ENCODE results near the gene PIGS. TPM values are rescaled to one million over a fixed set of nuclear protein-coding genes. Genes with fewer than 3 reads are reported as not detected.
A peak's percentile ranks its signal among the peaks of the same experiment; 100 is the strongest.

Gene PIGS
- total and polyA plus RNA-seq, 9 of the 15 experiments (the other 6 are each of a cell fraction or from before 2014, with no cell fraction given) = 47.5 to 138 (median 57.6) TPM

- H2AFZ ChIP-seq (ENCODE audit: low read depth, low read length) = no peak overlapping the region
- no peaks in the 10 kb centered on the region for H3K4me1 ChIP-seq (replicated peaks in 1 of 2; ENCODE audit: control insufficient read depth in 2 of 2, insufficient read depth in 2 of 2, low read length in 2 of 2)
- H4K20me1 ChIP-seq (replicated peaks; ENCODE audit: control insufficient read depth, insufficient read depth, low read length) = 0 out of 2 replicates have a peak, but pooled peaks cover 8% of the 10 kb centered on the region
- H3K36me3 ChIP-seq (ENCODE audit: control insufficient read depth, insufficient read depth, low read length) = peaks cover 98% of the 10 kb centered on the region
- H3K9me1 ChIP-seq (ENCODE audit: control insufficient read depth, insufficient read depth, low read length) = no peaks in the 10 kb centered on the region
- ATAC-seq (no peak), DNase-seq (ENCODE audit: extremely low read depth in 1 of 4, low spot score in 3 of 4) (no peak), FAIRE-seq (no peak)
- BruUV-seq (replicated peaks) = no TSS peak
- no peaks in the 10 kb centered on the region for H3K27me3 ChIP-seq (ENCODE audit: control insufficient read depth in 2 of 2, insufficient read depth in 2 of 2, low read length in 2 of 2)
- no peak overlapping the region for H3K9ac ChIP-seq (ENCODE audit: insufficient read depth in 1 of 2, low read depth in 2 of 2, low read length in 2 of 2)
- CTCF ChIA-PET (ENCODE audit: low intra/inter-chr PET ratio) = interaction anchor here (0.6 kb wide), 1 partner anchor 297 kb away, joined by 3 read pairs; no protein-coding TSS in a partner anchor
- 94% methylated on average over 4 of the region's 4 CpGs for WGBS (ENCODE audit: insufficient coverage, low coverage, missing lambda C conversion rate)
- in situ Hi-C loops (cut with MboI) (no loop called here), intact Hi-C loops (cut with micrococcal nuclease) (no loop called here)
- POLR2A ChIA-PET = interaction anchor here (0.5 to 1.9 kb wide), 4 partner anchors 20 to 107 kb away, joined by 3 to 5 read pairs (median 4); no protein-coding TSS in a partner anchor
- TF ChIP-seq PHB2 (IDR thresholded peaks at IDR 0.05; ENCODE audit: low read depth) = no peak
- no peak overlapping the region for H3K4me3 ChIP-seq
- H3K9me3 ChIP-seq (replicated peaks; ENCODE audit: control insufficient read depth, insufficient read depth, low read depth, low read length) = no peaks in the 10 kb centered on the region
- no peaks in the 10 kb centered on the region for H3K79me2 ChIP-seq (ENCODE audit: control insufficient read depth, insufficient read depth, low read length)
- no peak overlapping the region for H3K4me2 ChIP-seq (ENCODE audit: insufficient read depth, low read length)
- no peak overlapping the region for H3K27ac ChIP-seq (ENCODE audit: extremely low read depth, low read depth, low read length)
Measured at GRCh38 chr17:28615260-28615940, 44.1 kb upstream of the PIGS start.

GRCh38 chr17:28613931-28614381 is 42.6 kb upstream of the PIGS start, which contains the start of gene RSKR:
Gene RSKR (minus strand): TSS chr17:28614185. CDS start chr17:28614161, 24 bp downstream.
- in situ Hi-C loops (cut with MboI) = no loop called here
- Histone ChIP-seq H3K9ac (ENCODE audit: insufficient read depth in 1 of 2, low read depth in 2 of 2, low read length in 2 of 2) (peak within 1 kb of the TSS in 1 of 2 experiments; percentile 4; a peak in 1 of 4 replicates), H3K9me1 (ENCODE audit: control insufficient read depth, insufficient read depth, low read length) (no peaks in the 10 kb centered on the region), H3K4me1 (replicated peaks in 1 of 2; ENCODE audit: control insufficient read depth in 2 of 2, insufficient read depth in 2 of 2, low read length in 2 of 2) (no peaks in the 10 kb centered on the region), H3K79me2 (ENCODE audit: control insufficient read depth, insufficient read depth, low read length) (no peaks in the 10 kb centered on the region), H3K36me3 (ENCODE audit: control insufficient read depth, insufficient read depth, low read length) (peaks cover 97% of the 10 kb centered on the region), H4K20me1 (replicated peaks; ENCODE audit: control insufficient read depth, insufficient read depth, low read length) (0 out of 2 replicates have a peak, but pooled peaks cover 8% of the 10 kb centered on the region), H3K27me3 (ENCODE audit: control insufficient read depth in 2 of 2, insufficient read depth in 2 of 2, low read length in 2 of 2) (no peaks in the 10 kb centered on the region), H2AFZ (ENCODE audit: low read depth, low read length) (no peak within 1 kb of the TSS), H3K4me2 (ENCODE audit: insufficient read depth, low read length) (no peak within 1 kb of the TSS), H3K4me3 (no peak within 1 kb of the TSS), H3K9me3 (replicated peaks; ENCODE audit: control insufficient read depth, insufficient read depth, low read depth, low read length) (no peaks in the 10 kb centered on the region), H3K27ac (ENCODE audit: extremely low read depth, low read depth, low read length) (no peak within 1 kb of the TSS)
- FAIRE-seq = no peak
- no TSS peak for BruUV-seq (replicated peaks)
- ChIA-PET CTCF (ENCODE audit: low intra/inter-chr PET ratio) (interaction anchor here (1.9 kb wide), 1 partner anchor 119 kb away, joined by 16 read pairs; no protein-coding TSS in a partner anchor), POLR2A (interaction anchor here (0.5 to 1.6 kb wide), 6 partner anchors 10 to 124 kb away, joined by 3 to 7 read pairs (median 4); partner anchors contain the start of genes ALDOC and BLTP2)
- ATAC-seq = peak; percentile 15; the same call in 2 of the 3 replicates
- 94% methylated on average over 5 of the region's 5 CpGs for WGBS (ENCODE audit: insufficient coverage, low coverage, missing lambda C conversion rate)
- DNase-seq (ENCODE audit: extremely low read depth in 1 of 4, low spot score in 3 of 4) = no peak
- TF ChIP-seq ZNF124 (CRISPR knock-in tag; IDR thresholded peaks at IDR 0.05) = no peak
- TF ChIP-seq POLR2AphosphoS5 (IDR thresholded peaks at IDR 0.05; ENCODE audit: control insufficient read depth, insufficient read depth, low read depth, low read length) = 0 out of 2 replicates have a peak, but pooled peaks have one; percentile 8
- 0 out of 2 replicates have a peak, but pooled peaks have one; percentile 29 for TF ChIP-seq POLR2G (IDR thresholded peaks at IDR 0.05; ENCODE audit: low read depth, low read length)
- TF ChIP-seq POLR2A (conservative IDR thresholded peaks at IDR 0.05) = peak; percentile 48; the same call in 1 of the 2 replicates
- intact Hi-C loops (cut with micrococcal nuclease) = loop anchor here (2.0 kb wide), 1 partner anchor 119 kb away; no protein-coding TSS in a partner anchor
